HCT116 (cell line): ENCODE data around the gene COPS9. TPM values are rescaled to one million over a fixed set of nuclear protein-coding genes. Genes with fewer than 3 reads are reported as not detected.

Source experiments
- ATAC-seq: fragments of 200-7000 bp; cut with Tn5 transposase; 2 replicates; pipeline ENCODE4 v1.9.1; 2020; ENCODE audit warnings: mild to moderate bottlenecking, moderate library complexity
- BruUV-seq: library from RNA; stranded (reverse); fragments of 400-500 nt; replicated peaks from 2 replicates; lab custom pipeline; 2021; lab: Mats Ljungman, UMichigan
- CTCF ChIA-PET: fragments of 300-600 bp; sonication (Branson Sonifier 250); formaldehyde crosslinking; loops from one replicate; lab custom pipeline; 2021; ENCODE audit warnings: antibody characterized with exemption; lab: Charles Lee
- POLR2A ChIA-PET: fragments of 300-600, 350-600 bp; sonication (Branson Sonifier 250); formaldehyde crosslinking; loops from one replicate; lab custom pipeline; 2021; ENCODE audit warnings: antibody characterized with exemption; lab: Charles Lee
- RAD21 ChIA-PET, 2 experiments: fragments of 300-600 bp; sonication (Branson Sonifier 250); formaldehyde crosslinking; loops; one replicate each; lab custom pipeline; 2023; ENCODE audit warnings: low total read pairs in 2 of 2; ENCODE audit not compliant: uncharacterized antibody in 2 of 2, unreplicated experiment in 2 of 2, low non-redundant PET in 1 of 2; lab: Charles Lee
- DNase-seq: peaks from one replicate; pipeline ENCODE4 v3.0.0-alpha.2; 2010; ENCODE audit warnings: low read depth, low spot score
- H2AFZ ChIP-seq: fragments of 200-600 bp; shearing (Covaris generic), sonication (generic); 2 replicates; pipeline ENCODE4 v1.6.1; 2017; ENCODE audit warnings: low read depth, mixed run types, mixed read lengths, antibody characterized with exemption, low read length; ENCODE audit not compliant: poor library complexity, severe bottlenecking
- H3K27ac ChIP-seq: 2 replicates; pipeline ENCODE4 v1.5.1; 2012; ENCODE audit warnings: low read depth, low read length
- H3K27me3 ChIP-seq: fragments of 200-600 bp; sonication (generic); 2 replicates; pipeline ENCODE4 v1.6.1; 2016; ENCODE audit warnings: mixed run types, low read length, mixed read lengths; ENCODE audit not compliant: insufficient read depth
- H3K36me3 ChIP-seq, 2 experiments: fragments of 200-500 bp in 1 of 2; fragments of 200-600 bp in 1 of 2; sonication (Bioruptor generic) in 1 of 2; sonication (generic) in 1 of 2; 2 replicates each; pipeline versions ENCODE4 v1.5.1 to v1.6.1; 2014 to 2016; ENCODE audit warnings: low read length in 2 of 2, inconsistent platforms in 1 of 2, mixed read lengths in 1 of 2, mixed run types in 1 of 2; ENCODE audit not compliant: insufficient read depth in 2 of 2, control insufficient read depth in 1 of 2
- H3K4me1 ChIP-seq, 2 experiments: fragments of 200-600 bp in 1 of 2; sonication (generic) in 1 of 2; 2 replicates each; pipeline versions ENCODE4 v1.5.1 to v1.6.1; 2012 to 2017; ENCODE audit warnings: low read length in 2 of 2, inconsistent platforms in 1 of 2, mild to moderate bottlenecking in 1 of 2, mixed read lengths in 1 of 2, mixed run types in 1 of 2, moderate library complexity in 1 of 2; ENCODE audit not compliant: insufficient read depth in 2 of 2, control insufficient read depth in 1 of 2
- H3K4me2 ChIP-seq: fragments of 200-600 bp; sonication (generic); 2 replicates; pipeline ENCODE4 v1.6.1; 2017; ENCODE audit warnings: mixed run types, low read length, mixed read lengths
- H3K4me3 ChIP-seq, 2 experiments: fragments of 200-600 bp in 1 of 2; sonication (generic) in 1 of 2; replicated peaks in 1 of 2; 2 replicates each; pipeline ENCODE4 v1.5.1; 2011 to 2016; ENCODE audit warnings: low read length in 2 of 2, control low read depth in 1 of 2, low read depth in 1 of 2, mild to moderate bottlenecking in 1 of 2, mixed read lengths in 1 of 2, mixed run types in 1 of 2
- H3K79me2 ChIP-seq: fragments of 200-600 bp; sonication (generic); 2 replicates; pipeline ENCODE4 v1.6.1; 2017; ENCODE audit warnings: mild to moderate bottlenecking, mixed run types, low read length, moderate library complexity, mixed read lengths; ENCODE audit not compliant: insufficient read depth
- H3K9ac ChIP-seq: fragments of 200-600 bp; sonication (generic); 2 replicates; pipeline ENCODE4 v1.6.1; 2016; ENCODE audit warnings: low read length, mixed read lengths
- H3K9me2 ChIP-seq: fragments of 200-600 bp; sonication (generic), shearing (Covaris generic); 2 replicates; pipeline ENCODE4 v1.6.1; 2017; ENCODE audit warnings: mixed run types, mild to moderate bottlenecking, moderate library complexity; ENCODE audit not compliant: insufficient read depth
- H3K9me3 ChIP-seq, 2 experiments: fragments of 200-500 bp in 1 of 2; fragments of 200-600 bp in 1 of 2; sonication (Bioruptor generic) in 1 of 2; sonication (generic) in 1 of 2; 2 replicates each; pipeline ENCODE4 v1.6.1; 2014 to 2017; ENCODE audit warnings: low read length in 2 of 2, mixed read lengths in 2 of 2, inconsistent platforms in 1 of 2, low read depth in 1 of 2, mild to moderate bottlenecking in 1 of 2, mixed run types in 1 of 2, moderate library complexity in 1 of 2; ENCODE audit not compliant: control insufficient read depth in 1 of 2, insufficient read depth in 1 of 2
- H4K20me1 ChIP-seq: fragments of 200-600 bp; sonication (generic), shearing (Covaris generic); 2 replicates; pipeline ENCODE4 v1.6.1; 2017; ENCODE audit warnings: mixed run types, mild to moderate bottlenecking, moderate library complexity; ENCODE audit not compliant: insufficient read depth
- CBX3 ChIP-seq: IDR thresholded peaks from 2 replicates; pipeline ENCODE4 v1.6.1; 2012; ENCODE audit warnings: low read depth
- ELF1 ChIP-seq: IDR thresholded peaks from 2 replicates; pipeline ENCODE4 v1.6.1; 2012; ENCODE audit warnings: low read depth, borderline replicate concordance
- EZH2phosphoT487 ChIP-seq: fragments of 200-600 bp; IDR thresholded peaks from 2 replicates; pipeline ENCODE4 v1.6.1; 2018; ENCODE audit warnings: antibody characterized with exemption, borderline replicate concordance
- JUND ChIP-seq: IDR thresholded peaks from 2 replicates; pipeline ENCODE4 v1.6.1; 2012
- POLR2AphosphoS5 ChIP-seq: IDR thresholded peaks from 2 replicates; pipeline ENCODE4 v1.6.1; 2011; ENCODE audit warnings: mild to moderate bottlenecking, low read depth, low read length, moderate library complexity
- SIN3A ChIP-seq: IDR thresholded peaks from 2 replicates; pipeline ENCODE4 v1.6.1; 2012; ENCODE audit warnings: low read depth
- SRF ChIP-seq: IDR thresholded peaks from 2 replicates; pipeline ENCODE4 v1.6.1; 2012; ENCODE audit warnings: low read depth
- TCF7L2 ChIP-seq: IDR thresholded peaks from 2 replicates; pipeline ENCODE4 v1.7.0; 2011; ENCODE audit warnings: borderline replicate concordance, inconsistent platforms; ENCODE audit not compliant: insufficient read depth, insufficient read length; ENCODE audit errors: extremely low read depth
- YY1 ChIP-seq: IDR thresholded peaks from 2 replicates; pipeline ENCODE4 v1.6.1; 2011; ENCODE audit warnings: low read length, low read depth, moderate library complexity, mild to moderate bottlenecking; ENCODE audit not compliant: insufficient replicate concordance; ENCODE audit errors: extremely low read depth
- ZFX ChIP-seq: fragments of 450-650 bp; IDR thresholded peaks from 2 replicates; pipeline ENCODE4 v1.6.1; 2017
- ZNF274 ChIP-seq: fragments of 200-500 bp; sonication (Bioruptor generic); IDR thresholded peaks from 2 replicates; pipeline ENCODE4 v1.6.1; 2014; ENCODE audit warnings: mild to moderate bottlenecking, low read depth, low read length, inconsistent platforms
- intact Hi-C: fragments of 100-400 bp; cut with micrococcal nuclease; formaldehyde crosslinking; loops from 2 replicates; pipeline ENCODE4 v1.10.0; 2022
- total RNA-seq: library from RNA; stranded (reverse); gene quantifications from one replicate; pipeline ENCODE4 v1.2.1, GENCODE V29; 2021; ENCODE audit not compliant: unreplicated experiment
- TF ChIP-seq, protein P1 (sequence below): IDR thresholded peaks from 2 replicates; pipeline ENCODE4 v1.6.1; 2012
- TF ChIP-seq, protein P2 (sequence below): IDR thresholded peaks from 2 replicates; pipeline ENCODE4 v1.6.1; 2012
- TF ChIP-seq, protein P3 (sequence below), 3 experiments: fragments of 200-600 bp in 1 of 3; sonication (generic) in 1 of 3; IDR thresholded peaks in 2 of 3; conservative IDR thresholded peaks in 1 of 3; 2 replicates each; pipeline ENCODE4 v1.5.1; 2012 to 2017; ENCODE audit warnings: low read depth in 2 of 3, low read length in 2 of 3, antibody characterized with exemption in 1 of 3, borderline replicate concordance in 1 of 3, control low read depth in 1 of 3, mild to moderate bottlenecking in 1 of 3, mixed read lengths in 1 of 3, mixed run types in 1 of 3, moderate library complexity in 1 of 3; ENCODE audit not compliant: insufficient read depth in 1 of 3

Gene COPS9
- total RNA-seq, 1 experiment from 2014 or later: 111 TPM

DNA sequence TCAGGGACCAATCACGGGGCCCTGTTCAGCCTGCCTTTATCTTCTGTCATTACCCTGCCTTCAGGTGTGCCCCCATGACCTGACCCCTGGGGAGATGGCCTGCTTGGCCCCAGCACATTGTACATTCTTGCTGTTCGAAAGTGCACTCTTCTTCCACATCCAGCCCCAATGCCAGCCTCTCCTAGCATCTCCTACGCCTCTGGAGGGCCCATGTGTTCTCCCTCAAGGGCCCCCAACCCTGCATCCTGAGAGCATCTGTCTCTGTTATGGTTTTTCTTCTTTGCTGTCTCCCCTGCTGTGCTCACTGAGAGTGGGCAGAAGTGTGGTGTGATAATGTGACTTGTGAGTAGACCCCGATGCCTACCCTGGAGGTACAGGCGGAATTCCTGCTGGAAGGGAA lies 45.9 kb upstream of the COPS9 start:
- no peak for TF ChIP-seq SRF
- TF ChIP-seq, protein P1, sequence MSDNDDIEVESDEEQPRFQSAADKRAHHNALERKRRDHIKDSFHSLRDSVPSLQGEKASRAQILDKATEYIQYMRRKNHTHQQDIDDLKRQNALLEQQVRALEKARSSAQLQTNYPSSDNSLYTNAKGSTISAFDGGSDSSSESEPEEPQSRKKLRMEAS: no peak
- TF ChIP-seq EZH2phosphoT487: no peak
- TF ChIP-seq POLR2AphosphoS5: no peak
- TF ChIP-seq CBX3: no peak
- TF ChIP-seq ZFX: no peak
- TF ChIP-seq SIN3A: no peak
- TF ChIP-seq JUND: no peak
- no peak for TF ChIP-seq ELF1
- no peak for TF ChIP-seq YY1
- TF ChIP-seq TCF7L2: no peak
- TF ChIP-seq, protein P2, sequence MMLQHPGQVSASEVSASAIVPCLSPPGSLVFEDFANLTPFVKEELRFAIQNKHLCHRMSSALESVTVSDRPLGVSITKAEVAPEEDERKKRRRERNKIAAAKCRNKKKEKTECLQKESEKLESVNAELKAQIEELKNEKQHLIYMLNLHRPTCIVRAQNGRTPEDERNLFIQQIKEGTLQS: no peak
- TF ChIP-seq ZNF274: no peak
- TF ChIP-seq, protein P3, sequence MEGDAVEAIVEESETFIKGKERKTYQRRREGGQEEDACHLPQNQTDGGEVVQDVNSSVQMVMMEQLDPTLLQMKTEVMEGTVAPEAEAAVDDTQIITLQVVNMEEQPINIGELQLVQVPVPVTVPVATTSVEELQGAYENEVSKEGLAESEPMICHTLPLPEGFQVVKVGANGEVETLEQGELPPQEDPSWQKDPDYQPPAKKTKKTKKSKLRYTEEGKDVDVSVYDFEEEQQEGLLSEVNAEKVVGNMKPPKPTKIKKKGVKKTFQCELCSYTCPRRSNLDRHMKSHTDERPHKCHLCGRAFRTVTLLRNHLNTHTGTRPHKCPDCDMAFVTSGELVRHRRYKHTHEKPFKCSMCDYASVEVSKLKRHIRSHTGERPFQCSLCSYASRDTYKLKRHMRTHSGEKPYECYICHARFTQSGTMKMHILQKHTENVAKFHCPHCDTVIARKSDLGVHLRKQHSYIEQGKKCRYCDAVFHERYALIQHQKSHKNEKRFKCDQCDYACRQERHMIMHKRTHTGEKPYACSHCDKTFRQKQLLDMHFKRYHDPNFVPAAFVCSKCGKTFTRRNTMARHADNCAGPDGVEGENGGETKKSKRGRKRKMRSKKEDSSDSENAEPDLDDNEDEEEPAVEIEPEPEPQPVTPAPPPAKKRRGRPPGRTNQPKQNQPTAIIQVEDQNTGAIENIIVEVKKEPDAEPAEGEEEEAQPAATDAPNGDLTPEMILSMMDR (IDR thresholded peaks at IDR 0.05 in 2 of 3, conservative IDR thresholded peaks at IDR 0.05 in 1 of 3; ENCODE audit: borderline replicate concordance in 1 of 3, insufficient read depth in 1 of 3, low read depth in 2 of 3, low read length in 2 of 3): no peak
- TF ChIP-seq, all 23 proteins: peak for 0
- Histone ChIP-seq H2AFZ (no peak overlapping the region), H3K27ac (no peak overlapping the region), H3K36me3 (no peaks in the 10 kb centered on the region), H3K4me3 (no peak overlapping the region), H3K4me2 (no peak overlapping the region), H3K79me2 (no peaks in the 10 kb centered on the region), H3K27me3 (peaks cover 10% of the 10 kb centered on the region; the same call in 1 of the 2 replicates), H4K20me1 (no peaks in the 10 kb centered on the region), H3K9me2 (no peaks in the 10 kb centered on the region), H3K9ac (no peak overlapping the region), H3K4me1 (no peaks in the 10 kb centered on the region), H3K9me3 (no peaks in the 10 kb centered on the region)
- intact Hi-C loops: no loop called here
- ATAC-seq: no peak
- BruUV-seq: no TSS peak
- DNase-seq: no peak
- ChIA-PET RAD21 (no interaction called here), POLR2A (no interaction called here), CTCF (no interaction called here)
